ENCODE data around the gene CDKN2B-AS1. TPM values are rescaled to one million over a fixed set of nuclear protein-coding genes. Genes with fewer than 3 reads are reported as not detected.

The CDKN2B-AS1 gene
- total and polyA plus RNA-seq, 2 experiments from 2014 or later, result not detected

- Histone ChIP-seq H3K9me3 (ENCODE audit: low read depth) (no peaks in the 10 kb centered on the region), H3K27ac (no peak overlapping the region), H3K4me1 (ENCODE audit: low read depth) (no peaks in the 10 kb centered on the region), H3K4me3 (no peak overlapping the region), H3K36me3 (no peaks in the 10 kb centered on the region), H3K27me3 (peaks cover 37% of the 10 kb centered on the region)
- TF ChIP-seq CTCF (IDR thresholded peaks at IDR 0.05; ENCODE audit: low read depth, low read length), result no peak
- peak; percentile 68 to 86 for DNase-seq (ENCODE audit: low read depth in 1 of 2, low spot score in 1 of 2)
These were observed 16.5 kb downstream of the CDKN2B-AS1 start for GRCh38 chr9:22010866-22011625.

DNA sequence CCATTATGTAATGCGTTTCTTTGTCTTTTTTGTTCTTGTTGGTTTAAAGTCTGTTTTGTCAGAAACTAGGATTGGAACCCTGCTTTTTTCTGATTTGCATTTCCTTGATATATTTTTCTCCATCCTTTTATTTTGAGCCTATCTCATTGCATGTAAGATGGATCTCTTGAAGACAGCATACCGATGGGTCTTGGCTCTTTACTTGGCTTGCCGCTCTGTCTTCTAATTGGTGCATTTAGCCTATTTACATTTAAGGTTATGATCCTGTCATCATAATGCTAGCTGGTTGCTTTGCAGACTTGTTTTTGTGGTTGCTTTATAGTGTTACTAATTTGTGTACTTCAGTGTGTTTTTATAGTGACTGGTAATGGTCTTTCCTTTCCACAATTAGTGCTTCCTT lies 27.8 kb downstream of the CDKN2B-AS1 start:
- no peak for TF ChIP-seq CTCF (IDR thresholded peaks at IDR 0.05; ENCODE audit: low read depth, low read length)
- Histone ChIP-seq H3K27ac (no peak overlapping the region), H3K27me3 (no peaks in the 10 kb centered on the region), H3K4me1 (ENCODE audit: low read depth) (no peaks in the 10 kb centered on the region), H3K9me3 (ENCODE audit: low read depth) (no peaks in the 10 kb centered on the region), H3K36me3 (no peaks in the 10 kb centered on the region), H3K4me3 (no peak overlapping the region)
- no peak for DNase-seq (ENCODE audit: low read depth in 1 of 2, low spot score in 1 of 2)

DNA sequence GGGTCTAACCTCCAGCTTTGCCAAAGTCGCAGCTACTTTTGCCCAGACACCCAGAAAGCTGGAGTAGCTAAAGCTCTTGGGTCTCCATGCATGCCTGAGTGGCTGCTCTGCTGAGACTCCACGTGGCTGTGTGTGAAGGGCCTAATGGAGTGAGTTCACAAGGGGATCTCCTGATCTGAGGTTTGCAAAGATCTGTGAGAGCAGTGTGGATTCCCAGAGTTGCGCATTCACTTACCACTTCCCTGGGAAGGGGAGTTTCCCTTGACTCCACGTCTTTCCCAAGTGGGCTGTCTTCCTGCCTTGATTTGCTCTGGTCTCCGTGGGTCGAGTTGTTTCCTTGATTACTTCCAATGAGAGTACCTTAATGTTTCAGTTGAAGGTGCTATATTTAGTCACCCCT lies 32.1 kb downstream of the CDKN2B-AS1 start:
- H3K27me3 ChIP-seq, result no peaks in the 10 kb centered on the region
- no peaks in the 10 kb centered on the region for H3K9me3 ChIP-seq (ENCODE audit: low read depth)
- no peak overlapping the region for H3K27ac ChIP-seq
- H3K4me3 ChIP-seq, result no peak overlapping the region
- no peaks in the 10 kb centered on the region for H3K4me1 ChIP-seq (ENCODE audit: low read depth)
- TF ChIP-seq CTCF (IDR thresholded peaks at IDR 0.05; ENCODE audit: low read depth, low read length), result no peak
- no peaks in the 10 kb centered on the region for H3K36me3 ChIP-seq
- DNase-seq (ENCODE audit: low read depth in 1 of 2, low spot score in 1 of 2), result no peak

GRCh38 chr9:22028394-22028793 lies 33.8 kb downstream of the CDKN2B-AS1 start:
- no peak for DNase-seq (ENCODE audit: low read depth in 1 of 2, low spot score in 1 of 2)
- no peaks in the 10 kb centered on the region for H3K27me3 ChIP-seq
- no peak overlapping the region for H3K4me3 ChIP-seq
- no peaks in the 10 kb centered on the region for H3K36me3 ChIP-seq
- H3K27ac ChIP-seq, result no peak overlapping the region
- H3K9me3 ChIP-seq (ENCODE audit: low read depth), result no peaks in the 10 kb centered on the region
- TF ChIP-seq CTCF (IDR thresholded peaks at IDR 0.05; ENCODE audit: low read depth, low read length), result no peak
- no peaks in the 10 kb centered on the region for H3K4me1 ChIP-seq (ENCODE audit: low read depth)

- Histone ChIP-seq H3K4me3 (no peak overlapping the region), H3K36me3 (no peaks in the 10 kb centered on the region), H3K4me1 (ENCODE audit: low read depth) (no peaks in the 10 kb centered on the region), H3K27ac (no peak overlapping the region), H3K9me3 (ENCODE audit: low read depth) (no peaks in the 10 kb centered on the region), H3K27me3 (no peaks in the 10 kb centered on the region)
- no peak for DNase-seq (ENCODE audit: low read depth in 1 of 2, low spot score in 1 of 2)
- TF ChIP-seq CTCF (IDR thresholded peaks at IDR 0.05; ENCODE audit: low read depth, low read length), result no peak
These were observed 34.6 kb downstream of the CDKN2B-AS1 start for GRCh38 chr9:22029231-22029630.
